ENCODE results near the gene PNPLA2. TPM values are rescaled to one million over a fixed set of nuclear protein-coding genes. Genes with fewer than 3 reads are reported as not detected.

The PNPLA2 gene
- total RNA-seq, 3 donors from 2014 or later (not counting 1 experiment from before 2014, with no cell fraction given): 184 to 218 (median 201) TPM

DNA sequence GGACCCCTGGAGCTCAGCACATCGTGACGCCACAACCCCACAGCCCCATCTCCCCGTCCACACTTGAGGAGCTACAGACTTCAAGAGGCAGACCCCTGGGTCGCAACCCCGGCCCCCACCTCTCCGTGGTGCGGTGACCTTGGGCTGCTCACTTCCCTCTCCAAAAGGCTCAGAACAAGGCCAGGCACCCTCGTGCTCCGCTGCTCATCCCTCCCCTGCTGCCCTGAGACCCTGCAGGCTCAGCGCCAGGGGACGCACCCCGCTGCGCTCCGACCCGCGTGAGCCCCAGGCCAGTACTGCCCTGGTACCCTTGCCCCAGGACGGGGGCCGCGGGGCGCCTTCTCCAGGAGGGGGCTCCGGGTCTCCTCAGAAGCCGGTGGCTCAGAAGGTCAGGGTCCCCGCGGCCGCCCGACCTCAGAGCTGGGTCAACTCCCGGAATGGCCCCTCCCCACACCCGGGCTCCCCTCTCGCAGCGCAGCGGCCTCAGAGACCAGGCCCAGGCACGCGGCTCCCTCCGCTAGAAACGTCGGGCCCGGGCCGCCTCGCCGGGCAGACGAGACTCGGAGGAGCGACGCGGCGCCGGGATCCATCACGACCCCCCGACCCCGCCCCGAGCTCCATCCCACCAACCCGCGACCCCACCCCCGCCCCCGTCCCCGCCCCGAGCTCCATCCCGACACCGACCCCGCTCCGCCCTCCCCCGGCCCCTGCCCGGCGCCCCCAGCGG lies 42.0 kb upstream of the PNPLA2 start:
- Histone ChIP-seq H3K27ac (ENCODE audit: low read length) (no peak overlapping the region), H3K36me3 (ENCODE audit: control insufficient read depth, insufficient read depth, low read length) (peaks cover 4% of the 10 kb centered on the region), H3K9me3 (ENCODE audit: control insufficient read depth, insufficient read depth, low read length) (no peaks in the 10 kb centered on the region), H3K4me3 (ENCODE audit: low read length) (peak overlapping the region; percentile 56), H3K27me3 (ENCODE audit: control insufficient read depth, insufficient read depth, low read length) (no peaks in the 10 kb centered on the region), H3K4me1 (ENCODE audit: control insufficient read depth, insufficient read depth, low read length) (peaks cover 34% of the 10 kb centered on the region)
- TF ChIP-seq, protein P1, sequence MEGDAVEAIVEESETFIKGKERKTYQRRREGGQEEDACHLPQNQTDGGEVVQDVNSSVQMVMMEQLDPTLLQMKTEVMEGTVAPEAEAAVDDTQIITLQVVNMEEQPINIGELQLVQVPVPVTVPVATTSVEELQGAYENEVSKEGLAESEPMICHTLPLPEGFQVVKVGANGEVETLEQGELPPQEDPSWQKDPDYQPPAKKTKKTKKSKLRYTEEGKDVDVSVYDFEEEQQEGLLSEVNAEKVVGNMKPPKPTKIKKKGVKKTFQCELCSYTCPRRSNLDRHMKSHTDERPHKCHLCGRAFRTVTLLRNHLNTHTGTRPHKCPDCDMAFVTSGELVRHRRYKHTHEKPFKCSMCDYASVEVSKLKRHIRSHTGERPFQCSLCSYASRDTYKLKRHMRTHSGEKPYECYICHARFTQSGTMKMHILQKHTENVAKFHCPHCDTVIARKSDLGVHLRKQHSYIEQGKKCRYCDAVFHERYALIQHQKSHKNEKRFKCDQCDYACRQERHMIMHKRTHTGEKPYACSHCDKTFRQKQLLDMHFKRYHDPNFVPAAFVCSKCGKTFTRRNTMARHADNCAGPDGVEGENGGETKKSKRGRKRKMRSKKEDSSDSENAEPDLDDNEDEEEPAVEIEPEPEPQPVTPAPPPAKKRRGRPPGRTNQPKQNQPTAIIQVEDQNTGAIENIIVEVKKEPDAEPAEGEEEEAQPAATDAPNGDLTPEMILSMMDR (IDR thresholded peaks at IDR 0.05): no peak
- WGBS (ENCODE audit: insufficient coverage): under 1% methylated on average over 61 of the region's 65 CpGs
- Mint-ChIP-seq H3K36me3 (no peaks in the 10 kb centered on the region), H3K9me3 (no peaks in the 10 kb centered on the region), H3K27me3 (ENCODE audit: low read depth in 2 of 2) (no peaks in the 10 kb centered on the region), H3K4me1 (peaks cover 0 to 13% of the 10 kb centered on the region in 2 donors), H3K27ac (peak overlapping the region in 1 of 2 donors; percentile 75), H3K4me3 (peak overlapping the region; percentile 73)
- ATAC-seq (peak; percentile 44 to 58 (median 49)), DNase-seq (peak in 1 of 2 donors; percentile 36)
- intact Hi-C loops (cut with micrococcal nuclease): loop anchor here (1.0 kb wide), 1 partner anchor 20 kb away; no protein-coding TSS in a partner anchor

DNA sequence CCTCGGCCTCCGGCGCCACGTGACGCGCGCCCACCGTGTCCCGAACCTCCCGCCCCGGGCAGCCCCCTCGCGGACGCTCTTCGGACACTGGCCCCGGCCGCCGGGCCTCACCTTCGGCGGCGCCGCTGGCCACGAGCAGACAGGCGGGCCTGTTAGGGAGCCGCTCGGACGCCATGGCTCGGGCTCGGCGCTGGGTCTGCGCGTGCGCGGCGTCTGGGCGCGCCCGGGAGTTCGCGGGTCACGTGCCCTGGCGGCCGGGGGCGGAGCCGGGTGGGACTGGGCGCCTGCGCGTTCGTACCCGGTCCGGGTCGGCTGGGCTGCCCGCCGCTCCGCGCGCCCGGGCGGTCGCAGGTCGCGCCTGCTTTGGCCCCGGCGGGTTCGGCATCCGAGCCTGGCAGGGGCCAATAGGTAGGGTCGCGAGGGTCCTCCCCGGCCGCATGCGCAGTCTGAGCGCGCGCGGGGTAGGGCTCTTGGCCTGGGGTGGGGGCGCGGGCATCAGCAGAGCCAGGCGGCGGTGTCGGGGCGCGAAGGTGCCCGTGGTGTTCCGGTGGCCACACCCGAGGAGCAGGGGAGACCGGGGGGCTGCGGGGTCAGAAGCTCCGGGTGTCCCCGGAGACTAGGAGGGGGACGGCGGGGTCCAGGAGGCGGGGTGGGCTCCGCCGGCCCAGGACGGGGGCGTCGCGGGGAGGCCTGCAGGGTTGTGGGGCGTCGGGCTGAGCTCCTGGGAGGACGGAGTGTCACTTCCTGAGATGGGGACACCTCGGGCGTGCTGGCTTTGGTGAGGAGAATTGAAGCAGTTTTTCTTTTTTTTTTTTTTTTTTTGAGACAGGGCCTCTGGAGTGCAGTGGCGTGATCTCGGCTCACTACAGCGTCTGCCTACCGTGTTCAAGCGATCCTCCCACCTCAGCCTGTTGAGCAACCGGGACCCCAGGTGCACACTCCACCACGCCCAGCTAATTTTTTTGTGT lies 41.1 kb upstream of the PNPLA2 start, which contains the start of gene GATD1:
GATD1 (minus strand) TSS at position 200 of the 968 bp plus-strand sequence; CDS start at position 175, 25 bp downstream.
- TF ChIP-seq, protein P1 (IDR thresholded peaks at IDR 0.05): no peak
- Histone ChIP-seq H3K4me1 (ENCODE audit: control insufficient read depth, insufficient read depth, low read length) (peaks cover 34% of the 10 kb centered on the region), H3K27me3 (ENCODE audit: control insufficient read depth, insufficient read depth, low read length) (no peaks in the 10 kb centered on the region), H3K27ac (ENCODE audit: low read length) (peak within 1 kb of the TSS; percentile 17), H3K9me3 (ENCODE audit: control insufficient read depth, insufficient read depth, low read length) (no peaks in the 10 kb centered on the region), H3K4me3 (ENCODE audit: low read length) (peak within 1 kb of the TSS; percentile 56), H3K36me3 (ENCODE audit: control insufficient read depth, insufficient read depth, low read length) (peaks cover 3% of the 10 kb centered on the region)
- WGBS (ENCODE audit: insufficient coverage): under 1% methylated on average over 110 of the region's 110 CpGs
- intact Hi-C loops (cut with micrococcal nuclease): loop anchor here (1.0 kb wide), 1 partner anchor 19 kb away; no protein-coding TSS in a partner anchor
- Mint-ChIP-seq H3K27ac (peak within 1 kb of the TSS; percentile 31 to 75), H3K27me3 (ENCODE audit: low read depth in 2 of 2) (no peaks in the 10 kb centered on the region), H3K36me3 (no peaks in the 10 kb centered on the region), H3K4me1 (peaks cover 0 to 13% of the 10 kb centered on the region in 2 donors), H3K9me3 (no peaks in the 10 kb centered on the region), H3K4me3 (peak within 1 kb of the TSS; percentile 83)
- DNase-seq (peak; percentile 96), ATAC-seq (peak; percentile 90 to 93 (median 92))

DNA sequence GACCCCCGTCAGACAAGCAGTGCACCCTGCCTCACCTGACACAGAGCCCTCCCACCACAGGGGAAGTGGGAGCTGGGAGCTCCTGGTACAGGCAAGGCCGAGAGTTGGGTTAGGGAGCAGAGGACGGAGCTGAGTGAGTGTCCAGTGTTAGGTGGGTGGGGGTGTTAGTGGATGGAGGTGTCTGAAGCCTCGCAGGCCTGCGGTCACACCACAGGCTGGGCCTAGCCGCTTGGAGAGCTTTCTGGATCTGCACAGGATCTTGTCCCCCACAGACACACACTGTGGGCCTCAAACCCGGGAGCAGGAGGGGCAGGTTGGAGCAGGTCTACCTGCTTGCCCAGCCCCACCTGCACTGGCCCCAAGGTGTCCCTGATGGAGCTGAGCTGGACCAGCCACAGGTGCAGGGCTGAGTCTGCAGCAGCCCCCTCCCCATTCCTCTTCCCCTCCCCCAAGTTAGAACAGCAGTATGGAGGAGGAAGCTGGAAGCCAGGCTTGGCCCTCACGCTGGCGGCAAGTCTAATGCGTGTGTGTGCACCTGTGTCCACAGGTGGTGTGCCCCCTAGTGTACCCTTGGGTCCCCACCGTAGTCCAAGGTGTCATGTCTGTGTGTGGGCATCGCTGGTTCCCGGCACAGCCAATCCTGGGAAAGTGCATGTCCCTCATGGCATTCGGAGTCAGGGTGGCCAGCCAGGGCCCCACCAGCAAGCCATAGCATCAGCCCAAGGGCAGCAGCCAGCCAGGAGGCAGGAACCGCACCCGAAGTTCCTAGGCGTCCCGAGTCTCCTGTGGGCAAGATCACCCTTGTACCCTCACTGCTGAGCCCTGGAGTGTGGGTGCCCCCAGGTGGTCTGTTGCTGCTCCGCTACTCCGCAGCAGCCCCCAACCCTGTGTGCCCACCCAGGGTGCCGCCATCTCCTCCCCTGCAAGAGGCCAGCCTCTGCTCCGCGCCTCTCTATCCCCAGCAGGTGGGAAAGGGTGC lies 39.4 kb upstream of the PNPLA2 start:
- H3K4me3 Mint-ChIP-seq: peak overlapping the region; percentile 2
- WGBS (ENCODE audit: insufficient coverage): 94% methylated on average over 23 of the region's 23 CpGs

More for the DNA sequence above, 39.4 kb upstream of the PNPLA2 start:
- intact Hi-C loops (cut with micrococcal nuclease): no loop called here
- Histone ChIP-seq H3K36me3 (ENCODE audit: control insufficient read depth, insufficient read depth, low read length) (peaks cover 3% of the 10 kb centered on the region), H3K4me3 (ENCODE audit: low read length) (no peak overlapping the region), H3K27me3 (ENCODE audit: control insufficient read depth, insufficient read depth, low read length) (no peaks in the 10 kb centered on the region), H3K4me1 (ENCODE audit: control insufficient read depth, insufficient read depth, low read length) (peaks cover 34% of the 10 kb centered on the region), H3K27ac (ENCODE audit: low read length) (no peak overlapping the region), H3K9me3 (ENCODE audit: control insufficient read depth, insufficient read depth, low read length) (no peaks in the 10 kb centered on the region)
- no peaks in the 10 kb centered on the region for H3K36me3 Mint-ChIP-seq
- H3K4me1 Mint-ChIP-seq: peaks cover 0 to 13% of the 10 kb centered on the region in 2 donors
- DNase-seq (no peak), ATAC-seq (no peak)
- no peaks in the 10 kb centered on the region for H3K9me3 Mint-ChIP-seq
- no peaks in the 10 kb centered on the region for H3K27me3 Mint-ChIP-seq (ENCODE audit: low read depth in 2 of 2)
- TF ChIP-seq, protein P1 (IDR thresholded peaks at IDR 0.05): no peak
- H3K27ac Mint-ChIP-seq: no peak overlapping the region
